ENCODE results near the gene RPE.

GRCh38 chr2:209998596-209998995 lies 3.8 kb upstream of the RPE start:
- TF ChIP-seq CTCF (IDR thresholded peaks at IDR 0.05) (no peak), POLR2A (IDR thresholded peaks at IDR 0.05) (no peak)
